ENCODE results near the gene CSGALNACT2.

DNA sequence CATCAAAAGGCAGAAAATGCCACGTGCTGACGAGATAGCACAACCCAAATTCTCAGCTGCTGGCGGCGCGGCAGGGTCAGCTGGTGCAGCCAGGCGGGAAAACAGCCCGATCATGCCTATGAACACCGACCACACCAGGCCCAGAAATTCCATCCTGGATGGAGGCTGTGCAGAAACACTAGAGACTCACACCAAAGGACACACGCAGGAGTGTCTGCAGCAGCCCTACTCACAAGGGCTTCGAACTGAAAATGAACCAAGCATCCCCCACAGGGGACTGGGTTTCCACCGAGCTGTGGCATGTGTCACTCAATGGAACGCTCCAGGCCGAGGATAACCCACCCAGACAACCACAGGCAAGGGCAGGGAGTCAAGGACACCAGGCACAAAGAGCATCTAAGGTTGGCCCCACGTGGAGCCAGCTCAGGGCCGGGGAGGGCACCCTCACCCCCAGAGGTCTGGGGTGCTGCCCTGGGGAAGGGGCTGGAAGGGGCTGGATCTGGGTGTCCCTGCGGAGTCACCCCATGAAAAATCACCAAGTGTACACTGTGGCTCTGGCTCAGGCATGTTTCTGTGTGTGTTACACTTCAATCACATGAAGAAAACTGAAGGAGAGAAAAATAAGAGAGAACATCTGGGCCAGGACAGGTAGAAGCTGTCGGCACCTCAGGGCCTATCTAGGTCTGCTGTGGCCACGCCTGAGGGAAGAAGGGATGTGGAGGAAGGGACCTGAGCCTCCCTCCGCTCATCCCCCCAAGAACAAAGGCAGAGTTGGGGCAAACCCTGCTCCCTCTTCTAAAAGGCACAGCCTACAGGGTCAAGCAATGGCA lies 95.6 kb downstream of the CSGALNACT2 start:
- TF ChIP-seq SIX5 (IDR thresholded peaks at IDR 0.05; ENCODE audit: low read depth, low read length, severe bottlenecking) (no peak), EP300 (IDR thresholded peaks at IDR 0.05; ENCODE audit: borderline replicate concordance in 1 of 2, control insufficient read depth in 1 of 2, low read depth in 2 of 2, low read length in 2 of 2) (no peak), CHD2 (IDR thresholded peaks at IDR 0.05; ENCODE audit: borderline replicate concordance, low read depth, low read length) (no peak), IRF4 (IDR thresholded peaks at IDR 0.05; ENCODE audit: low read depth, low read length) (no peak), MTA2 (IDR thresholded peaks at IDR 0.05; ENCODE audit: low read depth) (no peak), SMC3 (IDR thresholded peaks at IDR 0.05; ENCODE audit: borderline replicate concordance, low read length) (no peak), YY1 (IDR thresholded peaks at IDR 0.05; ENCODE audit: low read depth, low read length) (no peak), ESRRA (IDR thresholded peaks at IDR 0.05; ENCODE audit: low read length) (no peak)
- TF ChIP-seq, protein P1, sequence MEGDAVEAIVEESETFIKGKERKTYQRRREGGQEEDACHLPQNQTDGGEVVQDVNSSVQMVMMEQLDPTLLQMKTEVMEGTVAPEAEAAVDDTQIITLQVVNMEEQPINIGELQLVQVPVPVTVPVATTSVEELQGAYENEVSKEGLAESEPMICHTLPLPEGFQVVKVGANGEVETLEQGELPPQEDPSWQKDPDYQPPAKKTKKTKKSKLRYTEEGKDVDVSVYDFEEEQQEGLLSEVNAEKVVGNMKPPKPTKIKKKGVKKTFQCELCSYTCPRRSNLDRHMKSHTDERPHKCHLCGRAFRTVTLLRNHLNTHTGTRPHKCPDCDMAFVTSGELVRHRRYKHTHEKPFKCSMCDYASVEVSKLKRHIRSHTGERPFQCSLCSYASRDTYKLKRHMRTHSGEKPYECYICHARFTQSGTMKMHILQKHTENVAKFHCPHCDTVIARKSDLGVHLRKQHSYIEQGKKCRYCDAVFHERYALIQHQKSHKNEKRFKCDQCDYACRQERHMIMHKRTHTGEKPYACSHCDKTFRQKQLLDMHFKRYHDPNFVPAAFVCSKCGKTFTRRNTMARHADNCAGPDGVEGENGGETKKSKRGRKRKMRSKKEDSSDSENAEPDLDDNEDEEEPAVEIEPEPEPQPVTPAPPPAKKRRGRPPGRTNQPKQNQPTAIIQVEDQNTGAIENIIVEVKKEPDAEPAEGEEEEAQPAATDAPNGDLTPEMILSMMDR (IDR thresholded peaks at IDR 0.05 in 2 of 3, conservative IDR thresholded peaks at IDR 0.05 in 1 of 3; ENCODE audit: control insufficient read depth in 2 of 3, extremely low read depth in 1 of 3, insufficient read depth in 1 of 3, low read depth in 3 of 3, low read length in 3 of 3) = no peak
- TF ChIP-seq, protein P2, sequence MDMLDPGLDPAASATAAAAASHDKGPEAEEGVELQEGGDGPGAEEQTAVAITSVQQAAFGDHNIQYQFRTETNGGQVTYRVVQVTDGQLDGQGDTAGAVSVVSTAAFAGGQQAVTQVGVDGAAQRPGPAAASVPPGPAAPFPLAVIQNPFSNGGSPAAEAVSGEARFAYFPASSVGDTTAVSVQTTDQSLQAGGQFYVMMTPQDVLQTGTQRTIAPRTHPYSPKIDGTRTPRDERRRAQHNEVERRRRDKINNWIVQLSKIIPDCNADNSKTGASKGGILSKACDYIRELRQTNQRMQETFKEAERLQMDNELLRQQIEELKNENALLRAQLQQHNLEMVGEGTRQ (IDR thresholded peaks at IDR 0.05; ENCODE audit: borderline replicate concordance, low read depth, low read length) = no peak
